Smooth muscle cell (in vitro differentiated cells): ENCODE measurements around the gene HSD3B2. TPM values are rescaled to one million over a fixed set of nuclear protein-coding genes. Genes with fewer than 3 reads are reported as not detected.

Experiments used
- DNase-seq: peaks from one replicate; lab custom pipeline; 2025; ENCODE audit not compliant: unreplicated experiment; lab: John Stamatoyannopoulos, UW
- H2AFZ ChIP-seq: fragments of 200-600 bp; sonication (generic); 2 replicates; pipeline ENCODE4 v1.6.0; 2016; ENCODE audit warnings: antibody characterized with exemption, low read depth, mild to moderate bottlenecking
- H3F3A ChIP-seq: fragments of 200-600 bp; sonication (generic); 2 replicates; pipeline ENCODE4 v1.6.0; 2017; ENCODE audit warnings: antibody characterized with exemption, low read depth
- H3K27ac ChIP-seq: fragments of 200-600 bp; sonication (generic); 2 replicates; pipeline ENCODE4 v1.5.1; 2016; ENCODE audit warnings: low read depth, mild to moderate bottlenecking
- H3K27me3 ChIP-seq: fragments of 200-600 bp; sonication (generic); 2 replicates; pipeline ENCODE4 v1.6.1; 2016; ENCODE audit warnings: low read depth, mild to moderate bottlenecking
- H3K36me3 ChIP-seq: fragments of 200-600 bp; sonication (generic); 2 replicates; pipeline ENCODE4 v1.5.1; 2016; ENCODE audit warnings: low read depth
- H3K4me1 ChIP-seq: fragments of 200-600 bp; sonication (generic); 2 replicates; pipeline ENCODE4 v1.5.1; 2016; ENCODE audit warnings: low read depth
- H3K4me2 ChIP-seq: fragments of 200-600 bp; sonication (generic); 2 replicates; pipeline ENCODE4 v1.6.0; 2016; ENCODE audit warnings: mild to moderate bottlenecking
- H3K4me3 ChIP-seq: fragments of 200-600 bp; sonication (generic); 2 replicates; pipeline ENCODE4 v1.5.1; 2016; ENCODE audit warnings: mild to moderate bottlenecking
- H3K79me2 ChIP-seq: fragments of 200-600 bp; sonication (generic); 2 replicates; pipeline ENCODE4 v1.6.0; 2016; ENCODE audit warnings: low read depth, mild to moderate bottlenecking
- H3K9ac ChIP-seq: fragments of 200-600 bp; sonication (generic); 2 replicates; pipeline ENCODE4 v1.6.0; 2016; ENCODE audit warnings: low read depth
- H3K9me3 ChIP-seq: fragments of 200-600 bp; sonication (generic); replicated peaks from 2 replicates; pipeline ENCODE4 v1.5.1; 2016; ENCODE audit warnings: low read depth
- H4K20me1 ChIP-seq: fragments of 200-600 bp; sonication (generic); 2 replicates; pipeline ENCODE4 v1.6.0; 2016; ENCODE audit warnings: low read depth
- WGBS: methylation state at CpG from one replicate; pipeline ENCODE4 v1.1.7; 2016; ENCODE audit warnings: low lambda C conversion rate; 5-methylcytosine and 5-hydroxymethylcytosine counted together
- polyA plus RNA-seq: library from polyadenylated mRNA; unstranded; fragments of >200 nt; fragmentation: Nextera tagmentation; extraction: Ambion mirVana; gene quantifications from 2 replicates; pipeline ENCODE4 v1.2.1, GENCODE V29; 2016
- total RNA-seq: library from RNA; depleted of rRNA; stranded (reverse); fragments of >200 nt; gene quantifications from 2 replicates; pipeline ENCODE4 v1.2.3, GENCODE V29; 2014
- TF ChIP-seq, protein P1 (sequence below): fragments of 200-600 bp; sonication (generic); IDR thresholded peaks from 2 replicates; pipeline ENCODE4 v1.5.1; 2017; ENCODE audit warnings: borderline replicate concordance, mild to moderate bottlenecking, antibody characterized with exemption; ENCODE audit not compliant: insufficient read depth, poor library complexity, severe bottlenecking

HSD3B2 gene
- total and polyA plus RNA-seq, 2 experiments from 2014 or later, result not detected

DNA sequence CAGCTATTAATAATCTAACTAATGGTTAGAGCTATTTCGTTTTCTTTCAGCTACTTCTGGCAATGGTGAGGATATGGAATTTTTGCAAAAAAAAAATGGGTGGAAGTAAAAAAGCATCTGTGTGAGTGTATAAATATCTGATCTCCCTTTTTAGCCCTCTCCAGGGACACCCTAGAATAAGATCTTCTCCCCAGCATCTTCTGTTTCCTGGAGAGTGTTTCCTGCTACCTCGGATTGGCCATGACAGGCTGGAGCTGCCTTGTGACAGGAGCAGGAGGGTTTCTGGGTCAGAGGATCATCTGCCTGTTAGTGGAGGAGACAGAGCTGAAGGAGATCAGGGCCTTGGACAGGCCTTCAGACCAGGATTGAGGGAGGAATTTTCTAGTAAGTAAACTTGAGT, 23.8 kb downstream of the HSD3B2 start:
- Histone ChIP-seq H3K79me2 (no peaks in the 10 kb centered on the region), H3K9ac (no peak overlapping the region), H3F3A (no peaks in the 10 kb centered on the region), H2AFZ (no peak overlapping the region), H3K27ac (no peak overlapping the region), H3K9me3 (no peaks in the 10 kb centered on the region), H4K20me1 (no peaks in the 10 kb centered on the region), H3K36me3 (no peaks in the 10 kb centered on the region), H3K27me3 (peaks cover 11% of the 10 kb centered on the region), H3K4me1 (no peaks in the 10 kb centered on the region), H3K4me3 (no peak overlapping the region), H3K4me2 (no peak overlapping the region)
- TF ChIP-seq, protein P1, sequence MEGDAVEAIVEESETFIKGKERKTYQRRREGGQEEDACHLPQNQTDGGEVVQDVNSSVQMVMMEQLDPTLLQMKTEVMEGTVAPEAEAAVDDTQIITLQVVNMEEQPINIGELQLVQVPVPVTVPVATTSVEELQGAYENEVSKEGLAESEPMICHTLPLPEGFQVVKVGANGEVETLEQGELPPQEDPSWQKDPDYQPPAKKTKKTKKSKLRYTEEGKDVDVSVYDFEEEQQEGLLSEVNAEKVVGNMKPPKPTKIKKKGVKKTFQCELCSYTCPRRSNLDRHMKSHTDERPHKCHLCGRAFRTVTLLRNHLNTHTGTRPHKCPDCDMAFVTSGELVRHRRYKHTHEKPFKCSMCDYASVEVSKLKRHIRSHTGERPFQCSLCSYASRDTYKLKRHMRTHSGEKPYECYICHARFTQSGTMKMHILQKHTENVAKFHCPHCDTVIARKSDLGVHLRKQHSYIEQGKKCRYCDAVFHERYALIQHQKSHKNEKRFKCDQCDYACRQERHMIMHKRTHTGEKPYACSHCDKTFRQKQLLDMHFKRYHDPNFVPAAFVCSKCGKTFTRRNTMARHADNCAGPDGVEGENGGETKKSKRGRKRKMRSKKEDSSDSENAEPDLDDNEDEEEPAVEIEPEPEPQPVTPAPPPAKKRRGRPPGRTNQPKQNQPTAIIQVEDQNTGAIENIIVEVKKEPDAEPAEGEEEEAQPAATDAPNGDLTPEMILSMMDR, result no peak
- DNase-seq, result no peak
- WGBS, result 88% methylated on average over 2 of the region's 2 CpGs

DNA sequence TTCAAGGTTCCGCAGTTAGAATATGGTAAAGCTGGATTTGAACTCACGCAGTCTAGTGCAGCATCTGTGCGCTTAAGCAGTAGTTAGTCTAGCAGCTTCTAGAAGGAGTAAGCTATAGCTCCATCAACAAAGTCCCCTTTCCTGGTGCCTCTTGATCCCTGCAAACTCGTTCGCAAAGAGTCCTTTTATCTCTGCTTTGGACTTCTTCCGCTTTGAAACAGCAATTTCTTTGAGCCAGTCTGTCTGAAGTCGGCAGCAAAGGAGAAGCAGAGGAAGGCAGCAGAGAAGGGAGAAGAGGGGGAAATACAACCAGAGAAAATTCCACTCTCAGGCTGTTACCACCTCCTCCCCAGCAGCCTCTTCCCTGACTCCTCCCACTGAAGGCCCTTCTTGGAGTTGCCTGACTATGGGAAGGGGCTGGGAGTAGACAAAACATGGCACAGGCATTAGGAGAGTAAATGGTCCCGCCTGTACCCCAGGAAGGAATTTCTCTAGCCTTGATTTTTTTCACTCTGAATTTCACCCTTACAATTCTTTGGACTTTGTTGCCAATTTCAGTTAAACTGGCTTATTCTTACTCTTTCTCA, 25.9 kb downstream of the HSD3B2 start:
- no peaks in the 10 kb centered on the region for H3F3A ChIP-seq
- peak overlapping the region; percentile 29 for H3K4me2 ChIP-seq
- H3K27ac ChIP-seq, result no peak overlapping the region
- no peak overlapping the region for H3K4me3 ChIP-seq
- H3K4me1 ChIP-seq, result no peaks in the 10 kb centered on the region
- H4K20me1 ChIP-seq, result no peaks in the 10 kb centered on the region
- H3K36me3 ChIP-seq, result no peaks in the 10 kb centered on the region
- H3K79me2 ChIP-seq, result no peaks in the 10 kb centered on the region
- TF ChIP-seq, protein P1, result no peak
- H3K9ac ChIP-seq, result no peak overlapping the region
- peaks cover 11% of the 10 kb centered on the region for H3K27me3 ChIP-seq
- 50% methylated on average over 8 of the region's 8 CpGs for WGBS
- H3K9me3 ChIP-seq, result no peaks in the 10 kb centered on the region
- H2AFZ ChIP-seq, result peak overlapping the region; percentile 52
- no peak for DNase-seq

DNA sequence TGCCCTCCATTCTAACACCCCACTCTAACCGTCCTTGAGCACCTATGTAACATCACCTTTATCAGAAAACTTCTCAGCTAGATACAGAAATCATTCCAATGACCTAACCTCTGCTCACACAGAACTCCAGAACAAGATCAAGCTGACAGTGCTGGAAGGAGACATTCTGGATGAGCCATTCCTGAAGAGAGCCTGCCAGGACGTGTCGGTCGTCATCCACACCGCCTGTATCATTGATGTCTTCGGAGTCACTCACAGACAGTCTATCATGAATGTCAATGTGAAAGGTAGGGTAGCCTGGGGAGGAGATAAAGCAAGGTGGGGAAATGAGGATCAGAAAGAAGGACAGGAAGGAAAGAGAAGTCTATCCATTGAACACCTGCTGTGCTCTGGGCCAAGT, 27.8 kb downstream of the HSD3B2 start:
- Histone ChIP-seq H3K27ac (no peak overlapping the region), H3K4me3 (no peak overlapping the region), H3K9me3 (no peaks in the 10 kb centered on the region), H3F3A (no peaks in the 10 kb centered on the region), H3K36me3 (no peaks in the 10 kb centered on the region), H3K79me2 (no peaks in the 10 kb centered on the region), H3K4me2 (no peak overlapping the region), H4K20me1 (no peaks in the 10 kb centered on the region), H3K27me3 (peaks cover 15% of the 10 kb centered on the region), H2AFZ (no peak overlapping the region), H3K9ac (no peak overlapping the region), H3K4me1 (no peaks in the 10 kb centered on the region)
- 84% methylated on average over 6 of the region's 6 CpGs for WGBS
- no peak for DNase-seq
- TF ChIP-seq, protein P1, result no peak

DNA sequence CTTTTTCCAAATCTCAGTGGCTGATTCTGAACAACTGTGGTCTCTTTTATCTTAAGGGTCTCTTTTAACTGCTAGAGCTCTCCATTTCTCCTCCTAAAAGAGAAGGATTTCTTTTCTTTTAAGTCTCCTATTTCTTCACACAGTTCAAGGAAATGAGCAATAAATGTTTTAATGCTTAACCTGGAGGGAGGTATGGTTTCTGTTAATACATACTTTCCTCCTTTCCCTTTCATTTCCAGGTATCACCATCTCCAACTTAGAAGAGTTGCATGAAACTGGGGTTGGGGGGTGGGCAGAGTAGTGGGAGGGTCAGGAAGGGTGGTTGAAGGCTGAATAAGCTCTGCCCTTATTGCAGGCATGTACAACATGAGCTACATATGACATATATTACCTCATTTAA, 31.4 kb downstream of the HSD3B2 start:
- Histone ChIP-seq H3K27ac (no peak overlapping the region), H3K36me3 (no peaks in the 10 kb centered on the region), H4K20me1 (no peaks in the 10 kb centered on the region), H3K27me3 (peaks cover 15% of the 10 kb centered on the region), H2AFZ (no peak overlapping the region), H3K4me3 (no peak overlapping the region), H3F3A (no peaks in the 10 kb centered on the region), H3K9me3 (no peaks in the 10 kb centered on the region), H3K4me1 (no peaks in the 10 kb centered on the region), H3K9ac (no peak overlapping the region), H3K4me2 (no peak overlapping the region), H3K79me2 (no peaks in the 10 kb centered on the region)
- TF ChIP-seq, protein P1, result no peak
- DNase-seq, result no peak
